GM18505 (cell line): ENCODE measurements around the gene UPK1A.
A peak's percentile ranks its signal among the peaks of the same experiment; 100 is the strongest.

Experiments
- ATAC-seq: cut with Tn5 transposase; IDR thresholded peaks from one replicate; pipeline ENCODE4 v1.9.1; 2021; ENCODE audit not compliant: unreplicated experiment
- POLR2A ChIP-seq: IDR thresholded peaks from 4 replicates; pipeline ENCODE4 v1.6.1; 2011; ENCODE audit warnings: borderline replicate concordance; ENCODE audit not compliant: insufficient read depth, insufficient read length; ENCODE audit errors: extremely low read depth

The UPK1A gene

GRCh38 chr19:35666251-35666913 is at the start of gene UPK1A:
Gene UPK1A, plus strand, starts transcription at chr19:35666517. Its CDS starts 296 bp downstream, at chr19:35666813.
- ATAC-seq, result no peak
- TF ChIP-seq POLR2A, result no peak

GRCh38 chr19:35618857-35619256 is 47.5 kb upstream of the UPK1A start:
- no peak for ATAC-seq
- TF ChIP-seq POLR2A, result no peak

GRCh38 chr19:35619290-35619923 is 46.9 kb upstream of the UPK1A start:
- no peak for TF ChIP-seq POLR2A
- ATAC-seq, result no peak

DNA sequence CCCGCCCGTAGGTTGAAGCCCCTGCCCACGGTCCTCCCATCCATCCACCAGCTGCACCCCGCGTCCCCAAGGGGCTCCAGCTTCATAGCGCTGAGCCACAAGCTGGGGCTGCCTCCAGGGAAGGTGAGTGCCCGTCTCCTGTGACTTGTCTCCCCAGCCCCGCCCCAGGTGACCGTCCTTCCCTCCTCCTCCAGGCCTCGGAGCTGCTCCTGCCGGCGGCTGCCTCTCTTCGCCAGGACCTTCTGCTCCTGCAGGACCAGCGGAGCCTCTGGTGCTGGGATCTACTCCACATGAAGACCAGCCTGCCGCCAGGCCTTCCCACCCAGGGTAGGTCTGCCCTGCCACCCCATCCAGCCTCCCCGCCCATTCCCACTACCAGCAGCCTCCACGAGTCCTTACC is 46.3 kb upstream of the UPK1A start:
- no peak for ATAC-seq
- TF ChIP-seq POLR2A, result no peak

DNA sequence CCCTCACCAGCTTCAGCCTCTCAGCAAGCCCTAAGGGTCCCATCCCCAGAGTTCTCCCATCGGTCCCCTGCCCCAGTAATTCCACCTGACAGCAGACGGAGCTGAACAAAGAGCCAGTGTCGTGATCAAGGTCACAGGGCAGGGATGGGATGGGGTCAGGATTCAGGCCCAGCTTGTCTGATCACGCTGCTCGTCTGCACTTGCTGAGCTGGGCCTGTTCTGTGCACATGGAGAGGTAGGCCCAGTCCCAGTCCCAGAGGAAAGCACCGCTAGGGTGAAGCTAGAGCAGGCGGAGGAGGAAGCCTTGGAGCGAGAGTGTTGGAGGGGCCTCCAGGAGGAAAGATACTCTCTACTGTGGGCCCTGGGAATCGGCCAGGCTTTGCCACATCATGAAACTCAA is 44.6 kb upstream of the UPK1A start:
- TF ChIP-seq POLR2A, result no peak
- no peak for ATAC-seq

DNA sequence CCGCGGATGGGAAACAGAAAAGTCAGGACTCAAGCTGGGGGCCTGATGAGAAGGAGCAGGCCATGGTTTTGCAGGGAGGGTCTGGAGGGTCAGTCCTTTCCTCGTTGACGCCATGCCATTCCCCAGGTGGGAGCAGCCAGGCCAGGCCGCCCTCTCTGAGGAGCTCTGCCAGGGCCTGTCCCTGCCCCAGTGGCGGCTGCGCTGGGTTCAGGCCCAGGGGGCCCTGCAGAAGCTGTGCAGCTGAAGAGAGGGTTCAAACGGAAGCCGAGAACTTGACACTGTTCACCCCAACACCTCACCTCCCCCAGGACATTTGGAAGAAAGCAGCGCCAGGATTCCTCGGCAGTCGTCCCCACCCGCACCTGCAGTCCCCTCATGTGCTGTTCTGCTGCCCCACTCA is 43.6 kb upstream of the UPK1A start:
- no peak for ATAC-seq
- no peak for TF ChIP-seq POLR2A

- no peak for TF ChIP-seq POLR2A
Observed at GRCh38 chr19:35623327-35624010, 42.8 kb upstream of the UPK1A start.

DNA sequence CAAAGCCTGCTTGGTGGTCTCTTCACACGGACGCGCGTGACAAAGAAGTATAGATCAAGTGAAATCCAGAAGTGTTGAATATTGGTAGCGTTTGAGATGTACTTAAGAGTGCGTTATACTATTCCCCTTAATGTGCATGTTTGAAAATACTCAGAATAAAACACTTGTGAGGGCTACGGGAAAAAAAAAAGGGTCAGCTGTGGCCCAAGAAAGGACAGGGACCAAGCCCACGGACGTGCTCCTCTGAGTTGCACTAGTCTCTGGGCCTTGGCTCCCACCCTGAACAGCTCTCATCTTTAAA is 38.1 kb upstream of the UPK1A start:
- TF ChIP-seq POLR2A, result no peak
- no peak for ATAC-seq

More at GRCh38 chr19:35623327-35624010, 42.8 kb upstream of the UPK1A start:
- ATAC-seq, result no peak

DNA sequence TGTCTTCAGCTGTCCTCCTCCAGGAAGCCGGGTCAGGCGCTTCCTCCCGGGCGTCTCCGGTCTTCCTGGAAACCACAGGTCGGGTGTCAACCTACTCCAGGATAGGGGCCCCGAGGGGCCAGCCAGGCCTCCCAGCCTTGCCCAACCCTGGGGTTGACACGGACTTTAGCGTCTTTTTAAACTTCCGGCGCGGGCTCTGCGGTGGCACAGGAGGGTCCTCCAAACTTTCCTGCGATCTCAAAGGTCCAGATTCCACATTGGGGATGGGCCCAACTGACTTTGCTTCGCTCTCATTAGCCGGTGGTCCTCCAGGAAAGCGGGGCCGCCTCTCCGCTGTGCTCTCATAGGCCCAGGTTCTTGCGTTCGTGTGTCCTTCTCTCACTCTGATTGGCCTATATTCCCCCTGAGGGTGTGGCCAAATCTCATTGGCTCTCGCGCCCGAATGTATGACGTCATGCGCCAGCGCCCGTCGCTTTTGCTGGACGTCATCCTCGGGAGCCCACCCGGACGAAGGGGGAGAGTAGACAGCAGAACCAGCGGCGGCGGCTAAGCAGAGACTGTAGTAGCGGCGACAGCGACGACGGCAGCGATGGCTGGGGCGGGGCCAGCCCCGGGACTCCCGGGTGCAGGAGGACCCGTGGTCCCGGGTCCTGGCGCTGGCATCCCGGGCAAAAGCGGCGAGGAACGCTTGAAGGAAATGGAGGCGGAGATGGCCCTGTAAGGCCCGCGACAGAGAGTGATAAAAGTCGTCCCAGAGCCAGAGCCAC is 37.6 kb upstream of the UPK1A start, which contains the start of gene RBM42:
Gene RBM42, plus strand, starts transcription at position 472 of the 767 bp plus-strand sequence. Its CDS starts 118 bp downstream, at position 590.
- TF ChIP-seq POLR2A, result peak; percentile 77
- ATAC-seq, result peak; percentile 89

- ATAC-seq, result no peak
Observed at GRCh38 chr19:35629332-35629633, 37.0 kb upstream of the UPK1A start.

DNA sequence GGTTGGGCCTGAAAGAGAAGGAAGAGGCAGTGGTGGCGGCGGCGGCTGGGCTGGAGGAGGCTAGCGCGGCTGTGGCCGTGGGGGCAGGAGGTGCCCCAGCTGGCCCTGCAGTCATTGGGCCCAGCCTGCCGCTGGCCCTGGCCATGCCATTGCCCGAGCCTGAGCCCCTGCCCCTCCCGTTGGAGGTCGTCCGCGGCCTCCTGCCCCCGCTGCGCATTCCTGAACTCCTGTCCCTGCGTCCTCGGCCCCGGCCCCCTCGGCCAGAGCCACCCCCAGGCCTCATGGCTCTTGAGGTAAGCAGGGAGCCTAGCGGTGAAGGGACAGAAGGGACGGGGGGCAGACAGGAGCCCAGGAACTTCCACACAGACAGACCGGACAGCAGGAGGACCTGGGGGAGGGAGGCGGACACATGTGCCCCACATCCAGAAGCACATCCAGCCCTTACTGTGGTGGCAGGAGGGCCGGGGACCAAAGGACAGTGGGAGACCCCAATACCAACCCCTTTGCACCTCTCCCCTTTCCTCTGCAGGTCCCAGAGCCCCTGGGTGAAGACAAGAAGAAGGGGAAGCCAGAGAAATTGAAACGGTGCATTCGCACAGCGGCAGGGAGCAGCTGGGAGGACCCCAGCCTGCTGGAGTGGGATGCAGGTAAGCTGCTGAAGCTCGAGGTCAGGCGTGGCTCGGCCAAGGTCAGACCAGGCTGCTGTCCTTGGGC is 32.4 kb upstream of the UPK1A start:
- no peak for ATAC-seq
- TF ChIP-seq POLR2A, result no peak

More at GRCh38 chr19:35629332-35629633, 37.0 kb upstream of the UPK1A start:
- TF ChIP-seq POLR2A, result no peak

DNA sequence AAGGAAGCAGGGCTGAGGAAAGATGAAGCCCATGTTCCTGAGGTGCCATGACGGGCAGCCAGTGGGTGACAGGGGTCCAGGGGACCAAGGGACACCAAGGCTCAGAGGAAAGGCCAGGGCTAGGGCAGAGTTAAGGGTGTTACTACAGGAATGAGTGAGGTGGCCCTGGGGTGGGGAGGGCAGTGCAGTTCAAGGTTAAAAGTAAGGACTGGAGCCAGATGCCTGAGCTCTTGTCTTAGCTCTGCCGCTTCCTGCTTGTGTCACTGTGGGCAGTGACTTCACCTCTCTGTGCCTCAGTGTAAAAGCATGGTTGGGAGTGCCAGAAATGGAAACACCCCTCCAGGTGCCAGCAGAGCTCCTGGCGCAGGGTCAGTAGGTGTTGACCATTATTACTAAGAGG is 29.7 kb upstream of the UPK1A start:
- no peak for TF ChIP-seq POLR2A
- ATAC-seq, result no peak

- ATAC-seq, result no peak
- TF ChIP-seq POLR2A, result no peak
Observed at GRCh38 chr19:35637165-35637564, 29.2 kb upstream of the UPK1A start.
